WTC11 (cell line): ENCODE data around the gene LSM3.

Source experiments
- CREM ChIP-seq: sonication (generic); formaldehyde crosslinking; IDR thresholded peaks from 2 replicates; pipeline ENCODE4 v1.8.1; 2022; ENCODE audit warnings: mild to moderate bottlenecking, missing genetic modification reagents, moderate library complexity
- GABPB1 ChIP-seq: sonication (generic); formaldehyde crosslinking; IDR thresholded peaks from 2 replicates; pipeline ENCODE4 v1.8.1; 2023; ENCODE audit warnings: mild to moderate bottlenecking, missing genetic modification reagents
- JAZF1 ChIP-seq: fragments of 250-450 bp; sonication (Bioruptor Pico); IDR thresholded peaks from 2 replicates; pipeline ENCODE4 v1.9.0; 2021; ENCODE audit warnings: moderate library complexity, mild to moderate bottlenecking, inconsistent platforms
- JUN ChIP-seq: sonication (generic); formaldehyde crosslinking; IDR thresholded peaks from 2 replicates; pipeline ENCODE4 v1.8.0; 2023; ENCODE audit warnings: mild to moderate bottlenecking, missing genetic modification reagents
- NFE2L1 ChIP-seq: sonication (generic); formaldehyde crosslinking; IDR thresholded peaks from 2 replicates; pipeline ENCODE4 v1.8.1; 2023; ENCODE audit warnings: missing genetic modification reagents
- SP1 ChIP-seq: sonication (generic); formaldehyde crosslinking; conservative IDR thresholded peaks from 2 replicates; pipeline ENCODE4 v1.8.1; 2022; ENCODE audit warnings: missing genetic modification reagents
- ZBTB21 ChIP-seq: sonication (generic); formaldehyde crosslinking; IDR thresholded peaks from 2 replicates; pipeline ENCODE4 v1.8.1; 2023; ENCODE audit warnings: mild to moderate bottlenecking, missing genetic modification reagents, borderline replicate concordance
- TF ChIP-seq, protein P1 (sequence below): fragments of 200-600 bp; IDR thresholded peaks from 2 replicates; pipeline ENCODE4 v1.8.0; 2022; ENCODE audit warnings: antibody characterized with exemption
- TF ChIP-seq, protein P2 (sequence below): sonication (generic); formaldehyde crosslinking; IDR thresholded peaks from 2 replicates; pipeline ENCODE4 v1.8.1; 2023; ENCODE audit warnings: mild to moderate bottlenecking, missing genetic modification reagents
- TF ChIP-seq, protein P3 (sequence below): sonication (generic); formaldehyde crosslinking; IDR thresholded peaks from 2 replicates; pipeline ENCODE4 v1.8.0; 2023; ENCODE audit warnings: missing genetic modification reagents, mild to moderate bottlenecking, borderline replicate concordance
- TF ChIP-seq, protein P4 (sequence below): sonication (generic); formaldehyde crosslinking; IDR thresholded peaks from 2 replicates; pipeline ENCODE4 v1.8.0; 2023; ENCODE audit warnings: missing genetic modification reagents
- TF ChIP-seq, protein P5 (sequence below): sonication (generic); formaldehyde crosslinking; IDR thresholded peaks from 2 replicates; pipeline ENCODE4 v1.8.0; 2022; ENCODE audit warnings: mild to moderate bottlenecking, missing genetic modification reagents
- TF ChIP-seq, protein P6 (sequence below): sonication (generic); formaldehyde crosslinking; IDR thresholded peaks from 2 replicates; pipeline ENCODE4 v1.8.0; 2022; ENCODE audit warnings: missing genetic modification reagents

DNA sequence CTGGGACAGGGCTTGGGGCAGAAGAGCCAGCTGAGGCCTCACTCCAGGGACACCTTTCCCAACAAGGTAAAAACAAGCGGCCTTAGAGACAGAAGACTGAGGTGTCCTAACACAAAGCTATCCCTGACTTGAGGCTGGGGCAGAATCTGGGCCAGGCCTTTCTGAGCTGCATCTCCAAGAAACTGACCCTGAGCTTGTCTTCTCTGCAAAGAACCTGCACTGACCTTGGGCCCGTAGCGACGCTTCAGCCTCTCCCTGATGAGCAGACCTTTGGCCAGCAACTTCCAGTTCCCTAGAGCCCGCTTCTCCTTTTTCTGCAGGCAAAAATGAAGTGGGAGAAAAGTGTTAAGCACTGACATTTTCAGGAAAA is 31.6 kb upstream of the LSM3 start:
- no peak for TF ChIP-seq JAZF1 (CRISPR knock-in tag)
- TF ChIP-seq, protein P1, sequence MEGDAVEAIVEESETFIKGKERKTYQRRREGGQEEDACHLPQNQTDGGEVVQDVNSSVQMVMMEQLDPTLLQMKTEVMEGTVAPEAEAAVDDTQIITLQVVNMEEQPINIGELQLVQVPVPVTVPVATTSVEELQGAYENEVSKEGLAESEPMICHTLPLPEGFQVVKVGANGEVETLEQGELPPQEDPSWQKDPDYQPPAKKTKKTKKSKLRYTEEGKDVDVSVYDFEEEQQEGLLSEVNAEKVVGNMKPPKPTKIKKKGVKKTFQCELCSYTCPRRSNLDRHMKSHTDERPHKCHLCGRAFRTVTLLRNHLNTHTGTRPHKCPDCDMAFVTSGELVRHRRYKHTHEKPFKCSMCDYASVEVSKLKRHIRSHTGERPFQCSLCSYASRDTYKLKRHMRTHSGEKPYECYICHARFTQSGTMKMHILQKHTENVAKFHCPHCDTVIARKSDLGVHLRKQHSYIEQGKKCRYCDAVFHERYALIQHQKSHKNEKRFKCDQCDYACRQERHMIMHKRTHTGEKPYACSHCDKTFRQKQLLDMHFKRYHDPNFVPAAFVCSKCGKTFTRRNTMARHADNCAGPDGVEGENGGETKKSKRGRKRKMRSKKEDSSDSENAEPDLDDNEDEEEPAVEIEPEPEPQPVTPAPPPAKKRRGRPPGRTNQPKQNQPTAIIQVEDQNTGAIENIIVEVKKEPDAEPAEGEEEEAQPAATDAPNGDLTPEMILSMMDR = no peak
- no peak for TF ChIP-seq ZBTB21 (CRISPR knock-in tag)
- no peak for TF ChIP-seq JUN
- TF ChIP-seq, protein P2, sequence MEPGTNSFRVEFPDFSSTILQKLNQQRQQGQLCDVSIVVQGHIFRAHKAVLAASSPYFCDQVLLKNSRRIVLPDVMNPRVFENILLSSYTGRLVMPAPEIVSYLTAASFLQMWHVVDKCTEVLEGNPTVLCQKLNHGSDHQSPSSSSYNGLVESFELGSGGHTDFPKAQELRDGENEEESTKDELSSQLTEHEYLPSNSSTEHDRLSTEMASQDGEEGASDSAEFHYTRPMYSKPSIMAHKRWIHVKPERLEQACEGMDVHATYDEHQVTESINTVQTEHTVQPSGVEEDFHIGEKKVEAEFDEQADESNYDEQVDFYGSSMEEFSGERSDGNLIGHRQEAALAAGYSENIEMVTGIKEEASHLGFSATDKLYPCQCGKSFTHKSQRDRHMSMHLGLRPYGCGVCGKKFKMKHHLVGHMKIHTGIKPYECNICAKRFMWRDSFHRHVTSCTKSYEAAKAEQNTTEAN (CRISPR knock-in tag) = no peak
- TF ChIP-seq, protein P3, sequence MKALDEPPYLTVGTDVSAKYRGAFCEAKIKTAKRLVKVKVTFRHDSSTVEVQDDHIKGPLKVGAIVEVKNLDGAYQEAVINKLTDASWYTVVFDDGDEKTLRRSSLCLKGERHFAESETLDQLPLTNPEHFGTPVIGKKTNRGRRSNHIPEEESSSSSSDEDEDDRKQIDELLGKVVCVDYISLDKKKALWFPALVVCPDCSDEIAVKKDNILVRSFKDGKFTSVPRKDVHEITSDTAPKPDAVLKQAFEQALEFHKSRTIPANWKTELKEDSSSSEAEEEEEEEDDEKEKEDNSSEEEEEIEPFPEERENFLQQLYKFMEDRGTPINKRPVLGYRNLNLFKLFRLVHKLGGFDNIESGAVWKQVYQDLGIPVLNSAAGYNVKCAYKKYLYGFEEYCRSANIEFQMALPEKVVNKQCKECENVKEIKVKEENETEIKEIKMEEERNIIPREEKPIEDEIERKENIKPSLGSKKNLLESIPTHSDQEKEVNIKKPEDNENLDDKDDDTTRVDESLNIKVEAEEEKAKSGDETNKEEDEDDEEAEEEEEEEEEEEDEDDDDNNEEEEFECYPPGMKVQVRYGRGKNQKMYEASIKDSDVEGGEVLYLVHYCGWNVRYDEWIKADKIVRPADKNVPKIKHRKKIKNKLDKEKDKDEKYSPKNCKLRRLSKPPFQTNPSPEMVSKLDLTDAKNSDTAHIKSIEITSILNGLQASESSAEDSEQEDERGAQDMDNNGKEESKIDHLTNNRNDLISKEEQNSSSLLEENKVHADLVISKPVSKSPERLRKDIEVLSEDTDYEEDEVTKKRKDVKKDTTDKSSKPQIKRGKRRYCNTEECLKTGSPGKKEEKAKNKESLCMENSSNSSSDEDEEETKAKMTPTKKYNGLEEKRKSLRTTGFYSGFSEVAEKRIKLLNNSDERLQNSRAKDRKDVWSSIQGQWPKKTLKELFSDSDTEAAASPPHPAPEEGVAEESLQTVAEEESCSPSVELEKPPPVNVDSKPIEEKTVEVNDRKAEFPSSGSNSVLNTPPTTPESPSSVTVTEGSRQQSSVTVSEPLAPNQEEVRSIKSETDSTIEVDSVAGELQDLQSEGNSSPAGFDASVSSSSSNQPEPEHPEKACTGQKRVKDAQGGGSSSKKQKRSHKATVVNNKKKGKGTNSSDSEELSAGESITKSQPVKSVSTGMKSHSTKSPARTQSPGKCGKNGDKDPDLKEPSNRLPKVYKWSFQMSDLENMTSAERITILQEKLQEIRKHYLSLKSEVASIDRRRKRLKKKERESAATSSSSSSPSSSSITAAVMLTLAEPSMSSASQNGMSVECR (CRISPR knock-in tag) = no peak
- TF ChIP-seq GABPB1 (CRISPR knock-in tag) = no peak
- TF ChIP-seq, protein P4, sequence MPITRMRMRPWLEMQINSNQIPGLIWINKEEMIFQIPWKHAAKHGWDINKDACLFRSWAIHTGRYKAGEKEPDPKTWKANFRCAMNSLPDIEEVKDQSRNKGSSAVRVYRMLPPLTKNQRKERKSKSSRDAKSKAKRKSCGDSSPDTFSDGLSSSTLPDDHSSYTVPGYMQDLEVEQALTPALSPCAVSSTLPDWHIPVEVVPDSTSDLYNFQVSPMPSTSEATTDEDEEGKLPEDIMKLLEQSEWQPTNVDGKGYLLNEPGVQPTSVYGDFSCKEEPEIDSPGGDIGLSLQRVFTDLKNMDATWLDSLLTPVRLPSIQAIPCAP (CRISPR knock-in tag) = no peak
- TF ChIP-seq SP1 (CRISPR knock-in tag) = no peak
- TF ChIP-seq, protein P5, sequence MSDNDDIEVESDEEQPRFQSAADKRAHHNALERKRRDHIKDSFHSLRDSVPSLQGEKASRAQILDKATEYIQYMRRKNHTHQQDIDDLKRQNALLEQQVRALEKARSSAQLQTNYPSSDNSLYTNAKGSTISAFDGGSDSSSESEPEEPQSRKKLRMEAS (CRISPR knock-in tag) = no peak
- TF ChIP-seq NFE2L1 (CRISPR knock-in tag) = no peak
- no peak for TF ChIP-seq CREM (CRISPR knock-in tag)
- TF ChIP-seq, protein P6, sequence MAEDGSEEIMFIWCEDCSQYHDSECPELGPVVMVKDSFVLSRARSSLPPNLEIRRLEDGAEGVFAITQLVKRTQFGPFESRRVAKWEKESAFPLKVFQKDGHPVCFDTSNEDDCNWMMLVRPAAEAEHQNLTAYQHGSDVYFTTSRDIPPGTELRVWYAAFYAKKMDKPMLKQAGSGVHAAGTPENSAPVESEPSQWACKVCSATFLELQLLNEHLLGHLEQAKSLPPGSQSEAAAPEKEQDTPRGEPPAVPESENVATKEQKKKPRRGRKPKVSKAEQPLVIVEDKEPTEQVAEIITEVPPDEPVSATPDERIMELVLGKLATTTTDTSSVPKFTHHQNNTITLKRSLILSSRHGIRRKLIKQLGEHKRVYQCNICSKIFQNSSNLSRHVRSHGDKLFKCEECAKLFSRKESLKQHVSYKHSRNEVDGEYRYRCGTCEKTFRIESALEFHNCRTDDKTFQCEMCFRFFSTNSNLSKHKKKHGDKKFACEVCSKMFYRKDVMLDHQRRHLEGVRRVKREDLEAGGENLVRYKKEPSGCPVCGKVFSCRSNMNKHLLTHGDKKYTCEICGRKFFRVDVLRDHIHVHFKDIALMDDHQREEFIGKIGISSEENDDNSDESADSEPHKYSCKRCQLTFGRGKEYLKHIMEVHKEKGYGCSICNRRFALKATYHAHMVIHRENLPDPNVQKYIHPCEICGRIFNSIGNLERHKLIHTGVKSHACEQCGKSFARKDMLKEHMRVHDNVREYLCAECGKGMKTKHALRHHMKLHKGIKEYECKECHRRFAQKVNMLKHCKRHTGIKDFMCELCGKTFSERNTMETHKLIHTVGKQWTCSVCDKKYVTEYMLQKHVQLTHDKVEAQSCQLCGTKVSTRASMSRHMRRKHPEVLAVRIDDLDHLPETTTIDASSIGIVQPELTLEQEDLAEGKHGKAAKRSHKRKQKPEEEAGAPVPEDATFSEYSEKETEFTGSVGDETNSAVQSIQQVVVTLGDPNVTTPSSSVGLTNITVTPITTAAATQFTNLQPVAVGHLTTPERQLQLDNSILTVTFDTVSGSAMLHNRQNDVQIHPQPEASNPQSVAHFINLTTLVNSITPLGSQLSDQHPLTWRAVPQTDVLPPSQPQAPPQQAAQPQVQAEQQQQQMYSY (CRISPR knock-in tag) = no peak
